ENCODE results near the gene BCAT1.
"Not testable (repeated sequence)": the region's sequence is repeated elsewhere in the genome, so short reads cannot be mapped to it uniquely, and the experiment has no call there.

Gene BCAT1

DNA sequence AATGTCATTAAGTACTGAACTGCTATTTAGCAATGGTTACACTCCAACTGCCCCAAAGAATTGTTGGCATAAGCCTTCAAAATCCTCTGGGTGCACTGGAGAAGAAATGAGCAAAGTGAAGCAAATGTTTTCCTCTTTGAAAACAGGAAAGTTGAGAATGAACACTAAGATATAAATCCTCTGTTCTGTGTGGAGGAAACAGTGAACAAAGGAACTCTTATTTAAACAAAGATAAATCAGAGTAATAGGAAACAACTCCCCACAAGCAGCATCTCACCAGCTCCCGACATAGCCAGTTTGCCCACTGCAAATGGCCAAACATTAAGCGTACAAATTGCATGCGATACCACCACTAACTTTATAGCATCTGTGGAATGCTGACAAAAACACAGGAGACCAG is 54.0 kb downstream of the BCAT1 start:
- intact Hi-C loops (cut with micrococcal nuclease), result no loop called here
- no peaks in the 10 kb centered on the region for H3K9me3 Mint-ChIP-seq
- no peaks in the 10 kb centered on the region for H3K27me3 Mint-ChIP-seq
- H3K4me3 Mint-ChIP-seq, result no peak overlapping the region
- no peak overlapping the region for H3K27ac Mint-ChIP-seq
- peaks cover 17% of the 10 kb centered on the region for H3K4me1 Mint-ChIP-seq (ENCODE audit: low read depth)
- H3K36me3 Mint-ChIP-seq (ENCODE audit: low read depth), result no peaks in the 10 kb centered on the region

DNA sequence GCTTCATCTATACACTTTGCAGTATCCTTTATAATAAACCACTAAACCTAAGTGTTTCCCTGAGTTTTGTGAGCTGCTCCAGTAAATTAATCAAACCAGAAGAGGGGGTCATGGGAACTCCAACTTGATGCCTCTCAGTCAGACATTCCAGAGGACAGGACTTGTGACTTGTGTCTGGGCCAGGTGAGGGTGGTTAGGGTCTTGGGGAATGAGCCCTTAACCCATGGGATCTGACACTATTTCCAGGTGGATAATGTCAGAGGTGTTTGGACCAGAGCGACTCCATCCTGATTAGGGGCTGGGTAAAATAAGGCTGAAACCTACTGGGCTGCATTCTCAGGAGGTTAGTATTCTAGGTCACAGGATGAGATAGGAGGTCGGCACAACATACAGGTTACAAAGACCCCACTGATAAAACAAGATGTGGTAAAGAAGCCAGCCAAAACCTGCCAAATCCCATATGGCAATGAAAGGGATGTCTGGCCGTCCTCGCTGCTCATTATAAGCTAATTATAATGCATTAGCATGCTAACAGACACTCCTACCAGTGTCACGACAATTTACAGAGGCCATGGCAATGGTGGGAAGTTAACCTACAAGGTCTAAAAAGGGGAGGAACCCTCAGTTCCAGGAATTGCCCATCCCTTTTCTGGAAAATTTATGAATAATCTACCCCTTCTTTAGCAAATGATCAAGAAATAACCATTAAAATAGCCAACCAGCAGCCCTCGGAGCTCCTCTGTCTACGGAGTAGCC is 58.7 kb downstream of the BCAT1 start:
- Mint-ChIP-seq H3K27ac (no peak overlapping the region), H3K4me3 (no peak overlapping the region), H3K9me3 (no peaks in the 10 kb centered on the region), H3K4me1 (ENCODE audit: low read depth) (no peaks in the 10 kb centered on the region), H3K36me3 (ENCODE audit: low read depth) (no peaks in the 10 kb centered on the region), H3K27me3 (no peaks in the 10 kb centered on the region)
- intact Hi-C loops (cut with micrococcal nuclease), result no loop called here

DNA sequence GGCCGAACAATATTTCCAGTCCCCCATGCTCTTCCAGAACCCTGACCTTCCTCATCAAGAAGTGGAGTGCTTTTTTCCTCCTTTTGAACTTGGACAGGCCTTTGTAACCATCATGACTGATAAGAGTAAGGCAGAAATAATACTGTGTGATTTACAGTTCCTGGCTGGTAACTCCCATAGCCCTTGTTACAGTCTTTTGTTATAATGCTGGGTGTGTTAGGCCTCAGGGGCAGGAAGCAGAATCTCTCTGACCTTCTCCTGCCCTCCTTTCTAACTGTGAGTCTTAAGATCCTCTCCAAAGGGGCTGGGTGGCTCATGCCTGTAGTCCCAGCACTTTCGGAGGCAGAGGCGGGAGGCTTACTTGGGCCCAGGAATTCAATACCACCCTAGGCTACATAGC is 59.5 kb downstream of the BCAT1 start:
- H3K4me1 Mint-ChIP-seq (ENCODE audit: low read depth), result no peaks in the 10 kb centered on the region
- no peaks in the 10 kb centered on the region for H3K36me3 Mint-ChIP-seq (ENCODE audit: low read depth)
- H3K9me3 Mint-ChIP-seq, result no peaks in the 10 kb centered on the region
- H3K27ac Mint-ChIP-seq, result no peak overlapping the region
- no peaks in the 10 kb centered on the region for H3K27me3 Mint-ChIP-seq
- H3K4me3 Mint-ChIP-seq, result no peak overlapping the region
- intact Hi-C loops (cut with micrococcal nuclease), result no loop called here

DNA sequence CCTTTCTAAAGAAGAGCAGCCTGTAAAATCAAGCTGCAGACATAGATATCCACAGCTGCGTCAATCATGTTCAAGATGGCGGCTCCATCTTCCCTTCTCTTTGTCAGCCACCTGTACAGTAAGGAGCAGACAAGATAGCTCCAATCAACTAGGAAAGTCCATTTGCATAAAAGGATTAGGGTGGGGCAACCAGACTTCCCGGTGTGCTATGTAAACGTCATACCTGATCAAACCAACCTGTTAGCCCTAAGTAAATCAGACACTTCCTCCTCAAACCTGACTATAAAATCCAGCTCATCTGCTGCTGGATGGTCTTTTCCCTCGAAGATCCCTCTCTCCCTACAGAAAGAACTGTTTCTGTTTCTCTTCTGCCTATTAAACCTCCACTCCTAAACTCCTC is 60.1 kb downstream of the BCAT1 start:
- Mint-ChIP-seq H3K27ac (no peak overlapping the region), H3K4me3 (no peak overlapping the region), H3K4me1 (ENCODE audit: low read depth) (no peaks in the 10 kb centered on the region), H3K27me3 (no peaks in the 10 kb centered on the region), H3K9me3 (no peaks in the 10 kb centered on the region), H3K36me3 (ENCODE audit: low read depth) (no peaks in the 10 kb centered on the region)
- intact Hi-C loops (cut with micrococcal nuclease), result no loop called here

GRCh38 chr12:24884911-24885310 is 64.0 kb downstream of the BCAT1 start:
- Mint-ChIP-seq H3K27ac (no peak overlapping the region), H3K36me3 (ENCODE audit: low read depth) (peaks cover 4% of the 10 kb centered on the region), H3K4me3 (no peak overlapping the region), H3K4me1 (ENCODE audit: low read depth) (peaks cover 2% of the 10 kb centered on the region), H3K9me3 (no peaks in the 10 kb centered on the region), H3K27me3 (no peaks in the 10 kb centered on the region)
- intact Hi-C loops (cut with micrococcal nuclease), result no loop called here

DNA sequence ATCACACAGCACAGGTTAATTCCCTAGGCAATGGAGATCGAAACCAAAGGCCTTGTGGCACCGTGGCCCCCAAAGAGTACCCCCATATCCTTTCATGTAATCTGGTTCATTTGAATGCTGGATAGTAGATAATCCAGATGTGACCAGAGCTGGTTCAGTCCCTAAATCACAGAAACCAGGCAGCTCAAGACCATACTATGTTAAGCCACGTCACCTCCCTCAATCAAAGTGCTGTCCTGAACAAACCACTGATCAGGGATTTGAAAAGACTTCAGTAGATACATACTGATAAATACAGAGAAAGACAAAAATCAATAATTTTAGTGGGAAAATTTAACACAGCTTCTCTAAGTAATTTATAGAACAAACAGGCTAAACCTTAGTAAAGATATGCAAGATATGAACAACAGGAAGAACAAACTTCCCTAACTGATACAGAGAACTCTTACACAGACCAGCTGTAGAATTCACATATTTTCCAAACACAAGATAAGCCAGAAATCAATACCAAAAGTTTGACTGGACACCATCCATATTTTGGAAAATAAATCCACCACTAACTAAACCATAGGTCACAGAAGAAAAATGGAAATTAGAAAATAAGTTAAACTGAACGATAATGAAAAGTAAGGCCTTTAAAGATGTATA is 67.1 kb downstream of the BCAT1 start:
- H3K27ac Mint-ChIP-seq, result no peak overlapping the region
- intact Hi-C loops (cut with micrococcal nuclease), result no loop called here

GRCh38 chr12:24881227-24881626 is 67.7 kb downstream of the BCAT1 start:
- Mint-ChIP-seq H3K27me3 (no peaks in the 10 kb centered on the region), H3K4me3 (no peak overlapping the region), H3K27ac (no peak overlapping the region), H3K36me3 (ENCODE audit: low read depth) (peaks cover 4% of the 10 kb centered on the region), H3K4me1 (ENCODE audit: low read depth) (peaks cover 6% of the 10 kb centered on the region), H3K9me3 (no peaks in the 10 kb centered on the region)
- intact Hi-C loops (cut with micrococcal nuclease), result no loop called here

More for the DNA sequence above, 67.1 kb downstream of the BCAT1 start:
- Mint-ChIP-seq H3K27me3 (no peaks in the 10 kb centered on the region), H3K9me3 (no peaks in the 10 kb centered on the region), H3K4me3 (no peak overlapping the region), H3K4me1 (ENCODE audit: low read depth) (peaks cover 6% of the 10 kb centered on the region), H3K36me3 (ENCODE audit: low read depth) (peaks cover 4% of the 10 kb centered on the region)

DNA sequence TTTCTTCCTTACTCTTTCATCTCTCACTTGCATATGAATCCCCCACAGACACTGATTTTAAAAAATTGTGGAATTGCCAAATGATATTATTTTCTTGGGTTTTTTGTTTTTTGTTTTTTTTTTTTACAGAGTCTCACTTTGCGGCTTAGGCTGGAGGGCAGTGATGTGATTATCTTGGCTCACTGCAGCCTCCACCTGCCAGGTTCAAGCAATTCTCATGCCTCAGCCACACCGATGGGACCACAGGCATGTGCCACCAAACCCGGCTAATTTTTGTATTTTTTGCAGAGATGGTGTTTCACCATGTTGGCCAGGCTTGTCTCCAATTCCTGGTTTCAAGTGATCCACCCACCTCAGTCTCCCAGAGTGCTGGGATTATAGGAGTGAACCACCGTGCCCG is 68.2 kb downstream of the BCAT1 start:
- Mint-ChIP-seq H3K27me3 (no peaks in the 10 kb centered on the region), H3K9me3 (no peaks in the 10 kb centered on the region), H3K4me3 (no peak overlapping the region), H3K4me1 (ENCODE audit: low read depth) (peaks cover 6% of the 10 kb centered on the region), H3K27ac (no peak overlapping the region), H3K36me3 (ENCODE audit: low read depth) (peaks cover 4% of the 10 kb centered on the region)
- intact Hi-C loops (cut with micrococcal nuclease), result no loop called here

GRCh38 chr12:24879644-24880043 is 69.3 kb downstream of the BCAT1 start:
- no peak overlapping the region for H3K27ac Mint-ChIP-seq
- H3K4me3 Mint-ChIP-seq, result no peak overlapping the region
- H3K36me3 Mint-ChIP-seq (ENCODE audit: low read depth), result peaks cover 4% of the 10 kb centered on the region

GRCh38 chr12:24875014-24875413 is 73.9 kb downstream of the BCAT1 start:
- Mint-ChIP-seq H3K4me3 (no peak overlapping the region), H3K9me3 (no peaks in the 10 kb centered on the region), H3K27ac (no peak overlapping the region), H3K4me1 (ENCODE audit: low read depth) (peaks cover 5% of the 10 kb centered on the region), H3K36me3 (ENCODE audit: low read depth) (no peaks in the 10 kb centered on the region), H3K27me3 (no peaks in the 10 kb centered on the region)
- intact Hi-C loops (cut with micrococcal nuclease), result no loop called here

More at GRCh38 chr12:24879644-24880043, 69.3 kb downstream of the BCAT1 start:
- peaks cover 6% of the 10 kb centered on the region for H3K4me1 Mint-ChIP-seq (ENCODE audit: low read depth)
- intact Hi-C loops (cut with micrococcal nuclease), result no loop called here
- no peaks in the 10 kb centered on the region for H3K27me3 Mint-ChIP-seq
- H3K9me3 Mint-ChIP-seq, result no peaks in the 10 kb centered on the region

GRCh38 chr12:24872211-24872610 is 76.7 kb downstream of the BCAT1 start:
- no peaks in the 10 kb centered on the region for H3K27me3 Mint-ChIP-seq
- H3K27ac Mint-ChIP-seq, result no peak overlapping the region
- peaks cover under 1% of the 10 kb centered on the region for H3K9me3 Mint-ChIP-seq
- H3K36me3 Mint-ChIP-seq (ENCODE audit: low read depth), result no peaks in the 10 kb centered on the region
- H3K4me1 Mint-ChIP-seq (ENCODE audit: low read depth), result no peaks in the 10 kb centered on the region
- intact Hi-C loops (cut with micrococcal nuclease), result no loop called here
- no peak overlapping the region for H3K4me3 Mint-ChIP-seq

- H3K4me3 Mint-ChIP-seq; H3K4me1 Mint-ChIP-seq (ENCODE audit: low read depth); H3K27ac Mint-ChIP-seq; H3K9me3 Mint-ChIP-seq; H3K27me3 Mint-ChIP-seq; intact Hi-C loops (cut with micrococcal nuclease); H3K36me3 Mint-ChIP-seq (ENCODE audit: low read depth): not testable (repeated sequence)
Observed at GRCh38 chr12:24866139-24866538, 82.8 kb downstream of the BCAT1 start.

- Mint-ChIP-seq H3K27ac (no peak overlapping the region), H3K9me3 (peaks cover 9% of the 10 kb centered on the region), H3K4me3 (no peak overlapping the region), H3K4me1 (ENCODE audit: low read depth) (peaks cover 5% of the 10 kb centered on the region), H3K36me3 (ENCODE audit: low read depth) (peaks cover 5% of the 10 kb centered on the region), H3K27me3 (no peaks in the 10 kb centered on the region)
- intact Hi-C loops (cut with micrococcal nuclease), result no loop called here
Observed at GRCh38 chr12:24864796-24865125, 84.1 kb downstream of the BCAT1 start.

DNA sequence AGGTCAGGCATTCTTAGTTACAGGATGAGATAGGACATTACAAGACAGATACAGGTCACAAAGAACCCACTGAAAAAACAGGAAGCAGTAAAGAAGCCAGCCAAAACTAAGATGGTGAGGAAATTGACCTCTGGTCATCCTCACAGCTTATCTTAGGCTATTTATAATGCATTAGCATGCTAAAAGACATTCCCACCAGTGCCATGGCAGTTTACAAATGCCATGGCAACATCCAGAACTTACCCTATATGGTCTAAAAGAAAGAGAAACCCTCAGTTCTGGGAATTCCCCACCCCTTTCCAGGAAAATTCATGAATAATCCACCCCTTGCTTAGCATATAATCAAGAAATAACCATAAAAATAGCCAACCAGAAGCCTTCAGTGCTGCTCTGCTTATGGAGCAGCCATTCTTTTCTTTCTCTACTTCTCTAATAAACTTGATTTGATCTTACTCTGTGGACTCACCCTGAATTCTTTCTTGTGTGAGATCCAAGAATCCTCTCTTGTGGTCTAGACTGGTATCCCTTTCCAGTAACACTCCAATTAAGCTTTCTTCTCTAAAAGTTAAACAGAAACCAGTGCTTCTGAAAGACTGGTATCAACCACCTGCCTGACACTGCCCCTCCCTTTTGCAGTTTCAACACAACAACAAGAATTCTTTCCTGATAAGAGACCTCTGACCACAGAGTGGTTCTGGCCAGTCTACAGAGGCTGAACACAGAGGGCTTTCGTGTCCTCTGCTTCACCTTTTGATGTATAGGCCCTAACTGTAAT is 86.9 kb downstream of the BCAT1 start:
- no peaks in the 10 kb centered on the region for H3K27me3 Mint-ChIP-seq
- intact Hi-C loops (cut with micrococcal nuclease), result no loop called here
- H3K4me1 Mint-ChIP-seq (ENCODE audit: low read depth), result peaks cover 5% of the 10 kb centered on the region
- H3K9me3 Mint-ChIP-seq, result peaks cover 6% of the 10 kb centered on the region
- H3K27ac Mint-ChIP-seq, result no peak overlapping the region
- no peak overlapping the region for H3K4me3 Mint-ChIP-seq
- H3K36me3 Mint-ChIP-seq (ENCODE audit: low read depth), result peaks cover 4% of the 10 kb centered on the region

Data from dendritic cell treated with granulocyte-macrophage colony-stimulating factor and Interleukin-4, amounts not matched to agents 40 ng/mL and 50 ng/mL, for 4 days (primary cell).